Vagina (tissue), 2 donors: Measurements from ENCODE around the gene MEGF6. TPM values are rescaled to one million over a fixed set of nuclear protein-coding genes. Genes with fewer than 3 reads are reported as not detected.
"Not testable (repeated sequence)": the region's sequence is repeated elsewhere in the genome, so short reads cannot be mapped to it uniquely, and the experiment has no call there.

Experiments
- DNase-seq, 2 donors: peaks; one replicate each; pipeline ENCODE4 v3.0.0-alpha.2; 2017; ENCODE audit errors: extremely low spot score in 2 of 2
- H3K27ac ChIP-seq: fragments of 200-600 bp; sonication (generic); one replicate; pipeline ENCODE4 v1.5.1; 2019
- H3K27me3 ChIP-seq: fragments of 200-600 bp; sonication (generic); one replicate; pipeline ENCODE4 v1.5.1; 2019
- H3K36me3 ChIP-seq, 2 donors: fragments of 200-600 bp; sonication (generic); one replicate each; pipeline ENCODE4 v1.5.1; 2017 to 2019
- H3K4me1 ChIP-seq: fragments of 200-600 bp; sonication (generic); one replicate; pipeline ENCODE4 v1.5.1; 2019
- H3K4me3 ChIP-seq, 2 donors: fragments of 200-600 bp; sonication (generic); 1 replicate in 1 of 2; 2 replicates in 1 of 2; pipeline ENCODE4 v1.5.1; 2016 to 2019
- H3K9me3 ChIP-seq: fragments of 200-600 bp; sonication (generic); one replicate; pipeline ENCODE4 v1.5.1; 2019
- POLR2A ChIP-seq, 2 donors: fragments of 450-650 bp; IDR thresholded peaks; one replicate each; pipeline ENCODE4 v1.6.1; 2017; ENCODE audit warnings: antibody characterized with exemption in 2 of 2, mild to moderate bottlenecking in 2 of 2, moderate library complexity in 2 of 2
- POLR2AphosphoS5 ChIP-seq, 2 donors: sonication (generic); formaldehyde crosslinking; IDR thresholded peaks; one replicate each; pipeline ENCODE4 v1.9.0; 2017; ENCODE audit warnings: antibody characterized with exemption in 2 of 2, mild to moderate bottlenecking in 2 of 2, low read depth in 1 of 2; ENCODE audit not compliant: insufficient read depth in 1 of 2
- intact Hi-C: fragments of 100-400 bp; cut with DNase I; formaldehyde crosslinking; loops from one replicate; pipeline ENCODE4 v1.15.1; 2023
- total RNA-seq: library from RNA; depleted of rRNA; stranded (reverse); fragments of >200 nt; gene quantifications from one replicate; pipeline ENCODE4 v1.2.3, GENCODE V29; 2016
- TF ChIP-seq, protein P1 (sequence below), 3 experiments: fragments of 450-650 bp in 2 of 3; fragments of 200-600 bp in 1 of 3; sonication (generic) in 1 of 3; IDR thresholded peaks; one replicate each; pipeline ENCODE4 v1.5.1; 2017 to 2019; ENCODE audit warnings: antibody characterized with exemption in 3 of 3, mild to moderate bottlenecking in 2 of 3, moderate library complexity in 2 of 3

Gene MEGF6
- total RNA-seq, 1 donor from 2014 or later: 37.6 TPM

DNA sequence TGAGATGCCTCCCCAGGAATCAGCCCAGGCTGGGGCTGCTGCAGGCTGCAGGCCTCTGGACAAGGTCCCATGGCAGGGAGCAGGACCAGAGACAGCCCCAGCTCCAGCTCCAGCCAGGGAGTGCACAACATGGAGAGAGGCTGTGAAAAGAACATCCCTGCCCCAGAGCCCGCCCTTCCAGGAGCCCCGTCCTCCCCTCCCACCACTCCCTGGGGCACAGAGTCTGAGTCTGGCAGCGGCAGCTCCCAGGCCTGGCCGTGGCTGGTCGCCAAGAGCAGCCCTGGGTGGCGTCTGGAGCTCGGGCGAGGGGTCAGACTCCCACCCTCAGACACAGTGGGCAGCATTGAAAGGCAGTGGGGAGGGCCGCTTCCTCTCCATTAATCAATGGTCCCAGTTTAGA, 37.8 kb downstream of the MEGF6 start:
- H3K4me1 ChIP-seq: no peaks in the 10 kb centered on the region
- no peaks in the 10 kb centered on the region for H3K36me3 ChIP-seq
- H3K27ac ChIP-seq: no peak overlapping the region
- no peak overlapping the region for H3K4me3 ChIP-seq
- no peak for DNase-seq
- intact Hi-C loops: no loop called here
- H3K27me3 ChIP-seq: no peaks in the 10 kb centered on the region
- no peak for TF ChIP-seq POLR2A (IDR thresholded peaks at IDR 0.05)
- TF ChIP-seq, protein P1, sequence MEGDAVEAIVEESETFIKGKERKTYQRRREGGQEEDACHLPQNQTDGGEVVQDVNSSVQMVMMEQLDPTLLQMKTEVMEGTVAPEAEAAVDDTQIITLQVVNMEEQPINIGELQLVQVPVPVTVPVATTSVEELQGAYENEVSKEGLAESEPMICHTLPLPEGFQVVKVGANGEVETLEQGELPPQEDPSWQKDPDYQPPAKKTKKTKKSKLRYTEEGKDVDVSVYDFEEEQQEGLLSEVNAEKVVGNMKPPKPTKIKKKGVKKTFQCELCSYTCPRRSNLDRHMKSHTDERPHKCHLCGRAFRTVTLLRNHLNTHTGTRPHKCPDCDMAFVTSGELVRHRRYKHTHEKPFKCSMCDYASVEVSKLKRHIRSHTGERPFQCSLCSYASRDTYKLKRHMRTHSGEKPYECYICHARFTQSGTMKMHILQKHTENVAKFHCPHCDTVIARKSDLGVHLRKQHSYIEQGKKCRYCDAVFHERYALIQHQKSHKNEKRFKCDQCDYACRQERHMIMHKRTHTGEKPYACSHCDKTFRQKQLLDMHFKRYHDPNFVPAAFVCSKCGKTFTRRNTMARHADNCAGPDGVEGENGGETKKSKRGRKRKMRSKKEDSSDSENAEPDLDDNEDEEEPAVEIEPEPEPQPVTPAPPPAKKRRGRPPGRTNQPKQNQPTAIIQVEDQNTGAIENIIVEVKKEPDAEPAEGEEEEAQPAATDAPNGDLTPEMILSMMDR (IDR thresholded peaks at IDR 0.05): no peak
- TF ChIP-seq POLR2AphosphoS5 (IDR thresholded peaks at IDR 0.05; ENCODE audit: insufficient read depth in 1 of 2, low read depth in 1 of 2): no peak
- H3K9me3 ChIP-seq: no peaks in the 10 kb centered on the region

DNA sequence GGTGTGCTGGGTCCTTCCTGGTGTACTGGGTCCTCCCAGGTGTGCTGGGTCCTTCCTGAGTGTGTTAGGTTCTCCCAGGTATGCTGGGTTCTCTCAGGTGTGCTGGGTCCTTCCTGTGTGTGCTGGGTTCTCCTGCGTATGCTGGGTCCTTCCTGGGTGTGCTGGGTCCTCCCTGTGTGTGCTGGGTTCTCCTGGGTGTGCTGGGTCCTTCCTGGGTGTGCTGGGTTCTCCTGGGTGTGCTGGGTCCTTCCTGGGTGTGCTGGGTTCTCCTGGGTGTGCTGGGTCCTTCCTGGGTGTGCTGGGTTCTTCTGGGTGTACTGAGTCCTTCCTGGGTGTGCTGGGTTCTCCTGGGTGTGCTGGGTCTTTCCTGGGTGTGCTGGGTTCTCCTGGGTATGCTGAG, 38.7 kb downstream of the MEGF6 start:
- H3K4me3 ChIP-seq, intact Hi-C loops: not testable (repeated sequence)

DNA sequence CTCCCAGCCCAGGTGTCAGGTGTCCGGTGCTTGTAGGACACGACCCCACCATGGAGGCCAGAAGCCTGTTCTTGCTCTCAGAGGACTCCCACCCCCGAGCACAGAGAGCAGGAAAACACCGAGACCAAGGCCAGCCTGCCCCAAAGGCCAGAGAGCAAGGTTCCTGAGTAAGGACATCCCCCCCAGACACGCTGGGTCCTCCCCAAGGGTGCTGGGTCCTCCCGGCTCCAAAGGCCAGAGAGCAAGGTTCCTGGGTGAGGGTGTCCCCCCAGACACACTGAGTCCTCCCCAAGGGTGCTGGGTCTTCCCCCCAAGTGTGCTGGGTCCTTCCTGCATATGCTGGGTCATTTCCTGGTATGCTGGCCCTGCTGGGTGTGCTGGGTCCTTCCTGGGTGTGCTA, 40.0 kb downstream of the MEGF6 start:
- Histone ChIP-seq H3K9me3 (no peaks in the 10 kb centered on the region), H3K4me3 (no peak overlapping the region), H3K36me3 (no peaks in the 10 kb centered on the region), H3K4me1 (no peaks in the 10 kb centered on the region), H3K27me3 (no peaks in the 10 kb centered on the region), H3K27ac (no peak overlapping the region)
- TF ChIP-seq POLR2AphosphoS5 (IDR thresholded peaks at IDR 0.05; ENCODE audit: insufficient read depth in 1 of 2, low read depth in 1 of 2) (no peak), POLR2A (IDR thresholded peaks at IDR 0.05) (no peak)
- TF ChIP-seq, protein P1 (IDR thresholded peaks at IDR 0.05): no peak
- no peak for DNase-seq
- intact Hi-C loops: no loop called here

More for the DNA sequence above, 38.7 kb downstream of the MEGF6 start:
- DNase-seq, H3K4me1 ChIP-seq, H3K27ac ChIP-seq, H3K27me3 ChIP-seq, H3K36me3 ChIP-seq, H3K9me3 ChIP-seq: not testable (repeated sequence)

DNA sequence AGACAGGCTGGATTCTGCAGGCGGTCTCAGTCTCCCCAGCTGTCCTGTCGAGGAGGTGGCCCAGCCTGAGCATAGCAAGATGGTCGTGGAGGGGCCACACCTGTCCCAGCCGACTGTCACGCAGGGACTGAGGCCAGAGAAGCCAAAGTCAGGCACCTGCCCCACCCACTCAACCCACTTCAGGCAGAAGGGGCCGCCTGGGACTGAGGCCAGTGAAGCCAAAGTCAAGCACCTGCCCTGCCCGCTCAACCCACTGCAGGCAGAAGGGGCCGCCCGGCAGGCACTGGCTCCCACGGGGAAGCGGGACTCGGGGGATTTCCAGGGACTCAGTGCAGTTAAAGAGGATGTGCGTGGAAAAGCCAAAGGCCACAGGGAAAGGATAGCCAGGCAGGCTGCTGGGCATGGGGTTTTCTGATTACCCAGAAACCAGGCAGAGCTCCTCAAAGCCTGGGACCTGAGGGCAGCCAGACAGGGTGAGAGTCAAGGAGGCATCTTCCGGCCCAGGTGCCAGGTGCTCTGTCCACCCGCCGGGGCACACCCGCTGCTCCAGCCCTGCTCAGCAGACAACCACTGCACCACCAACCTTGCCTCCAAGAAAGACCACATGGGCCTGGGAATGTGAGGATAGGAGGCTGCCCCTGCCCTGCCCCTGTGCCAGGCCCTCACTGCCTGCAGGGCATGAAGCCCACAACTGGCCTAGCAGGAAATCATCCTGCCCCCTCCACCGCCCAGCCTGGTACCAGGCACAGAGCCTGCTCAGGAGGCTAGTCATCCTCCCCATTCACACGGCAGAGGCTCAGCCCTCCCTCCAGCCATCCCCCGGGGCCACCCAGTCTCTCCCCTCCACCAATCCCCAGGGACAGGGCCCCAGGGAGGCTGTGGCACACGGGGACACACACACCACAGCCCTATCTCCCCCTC, 41.0 kb downstream of the MEGF6 start:
- Histone ChIP-seq H3K9me3 (no peaks in the 10 kb centered on the region), H3K4me3 (no peak overlapping the region), H3K4me1 (no peaks in the 10 kb centered on the region), H3K27me3 (no peaks in the 10 kb centered on the region), H3K36me3 (no peaks in the 10 kb centered on the region), H3K27ac (no peak overlapping the region)
- TF ChIP-seq POLR2AphosphoS5 (IDR thresholded peaks at IDR 0.05; ENCODE audit: insufficient read depth in 1 of 2, low read depth in 1 of 2) (no peak), POLR2A (IDR thresholded peaks at IDR 0.05) (no peak)
- TF ChIP-seq, protein P1 (IDR thresholded peaks at IDR 0.05): no peak
- DNase-seq: no peak
- intact Hi-C loops: no loop called here

DNA sequence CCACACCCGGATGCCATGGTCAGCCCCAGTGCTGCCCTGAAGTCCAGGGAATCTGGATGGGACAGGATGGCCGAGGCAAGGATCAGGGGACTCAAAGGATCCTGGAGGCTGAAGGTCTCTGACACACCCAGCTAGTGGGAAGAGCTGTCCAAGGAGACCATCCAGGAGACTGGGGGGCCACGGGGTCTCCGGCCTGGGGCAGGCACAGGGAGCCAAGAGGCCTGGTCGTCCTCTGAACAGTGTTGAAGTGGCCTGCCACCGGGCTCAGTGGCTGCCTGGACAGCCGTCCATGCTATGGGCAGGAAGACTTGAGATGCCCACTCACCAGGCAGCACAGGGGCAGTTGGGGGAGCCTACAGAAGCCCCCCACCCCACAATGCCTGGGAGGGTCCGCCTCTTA, 41.9 kb downstream of the MEGF6 start:
- H3K27me3 ChIP-seq: no peaks in the 10 kb centered on the region
- no peaks in the 10 kb centered on the region for H3K9me3 ChIP-seq
- no peak for TF ChIP-seq POLR2AphosphoS5 (IDR thresholded peaks at IDR 0.05; ENCODE audit: insufficient read depth in 1 of 2, low read depth in 1 of 2)
- TF ChIP-seq, protein P1 (IDR thresholded peaks at IDR 0.05): no peak
- TF ChIP-seq POLR2A (IDR thresholded peaks at IDR 0.05): no peak
- no peak overlapping the region for H3K4me3 ChIP-seq
- no peak for DNase-seq
- H3K4me1 ChIP-seq: no peaks in the 10 kb centered on the region
- intact Hi-C loops: no loop called here
- no peaks in the 10 kb centered on the region for H3K36me3 ChIP-seq
- H3K27ac ChIP-seq: no peak overlapping the region
